Stimulated activated CD8-positive, alpha-beta memory T cell treated with anti-CD3 and anti-CD28 coated beads, Interleukin-15, amount 100 ng/mL, for 4 hours (primary cell): ENCODE measurements around the gene ABHD16A.

Experiments used
- DNase-seq, 2 donors: peaks; one replicate each; pipeline ENCODE4 v3.0.0-alpha.2; 2020; ENCODE audit warnings: low read depth in 2 of 2

ABHD16A gene

DNA sequence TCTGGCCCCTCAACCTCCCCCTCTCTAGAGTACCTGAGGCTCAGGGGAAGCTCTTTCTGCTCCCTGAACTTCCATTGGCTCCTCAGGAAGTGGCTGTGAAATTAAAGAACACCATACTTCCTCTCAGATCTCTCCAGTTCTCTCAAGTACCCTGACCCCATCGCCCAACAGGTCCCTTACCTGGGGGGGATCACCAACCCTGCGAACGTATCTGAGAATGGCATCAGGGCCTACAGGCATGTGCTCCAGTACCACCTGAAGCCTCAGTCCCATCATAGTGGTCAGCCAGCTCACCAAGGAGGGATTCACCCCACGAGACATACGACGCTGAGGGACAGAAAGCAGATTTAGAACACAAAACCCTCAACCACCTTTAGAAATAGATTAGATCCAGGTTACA is 62.5 kb downstream of the ABHD16A start:
- DNase-seq, result no peak

DNA sequence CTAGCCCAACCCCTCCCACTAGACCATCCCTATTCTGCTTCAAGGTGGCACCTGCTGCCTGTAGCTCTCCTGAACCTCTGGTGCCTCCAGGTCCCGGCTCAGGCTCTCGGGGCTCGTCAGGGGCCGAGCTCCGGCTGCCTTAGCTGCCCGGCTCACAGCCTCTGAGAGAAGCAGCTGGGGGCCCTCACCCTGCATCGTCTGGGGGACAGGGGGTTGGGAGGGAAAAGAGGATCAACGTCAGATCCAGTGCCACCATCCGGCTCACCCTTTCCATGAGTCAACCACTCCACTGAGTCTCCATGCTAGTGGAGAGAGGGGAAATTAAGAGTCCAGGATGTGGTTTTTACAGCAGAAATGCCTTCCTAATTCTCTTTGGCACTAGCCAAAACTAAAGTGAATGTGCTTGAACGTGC is 63.7 kb downstream of the ABHD16A start:
- DNase-seq, result no peak

DNA sequence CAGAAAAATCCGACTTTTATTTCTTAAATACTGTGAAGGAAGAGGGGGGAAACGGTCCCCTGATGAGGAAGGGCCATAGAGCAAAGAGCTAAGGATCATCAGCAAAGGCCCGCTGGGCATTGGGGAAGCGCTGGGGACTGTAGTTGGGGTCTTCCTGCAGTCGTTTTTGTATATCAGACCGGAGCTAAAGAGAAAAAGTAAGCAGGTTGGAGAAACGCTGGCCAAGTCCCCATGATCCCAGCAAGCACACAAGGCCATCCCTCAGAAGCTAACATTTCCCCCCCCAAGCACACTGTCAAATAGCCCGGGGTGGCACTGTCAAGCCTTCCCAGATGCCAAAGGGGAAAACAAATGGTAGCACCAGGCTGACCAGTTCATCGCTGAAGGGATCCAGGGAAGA is 64.1 kb downstream of the ABHD16A start:
- DNase-seq, result no peak
